GM19324 (cell line): ENCODE data around the gene KCNJ15.

ENCODE experiments used
- ATAC-seq: cut with Tn5 transposase; IDR thresholded peaks from one replicate; pipeline ENCODE4 v1.9.1; 2021; ENCODE audit warnings: mild to moderate bottlenecking, moderate library complexity; ENCODE audit not compliant: unreplicated experiment, low FRiP score

KCNJ15 gene

DNA sequence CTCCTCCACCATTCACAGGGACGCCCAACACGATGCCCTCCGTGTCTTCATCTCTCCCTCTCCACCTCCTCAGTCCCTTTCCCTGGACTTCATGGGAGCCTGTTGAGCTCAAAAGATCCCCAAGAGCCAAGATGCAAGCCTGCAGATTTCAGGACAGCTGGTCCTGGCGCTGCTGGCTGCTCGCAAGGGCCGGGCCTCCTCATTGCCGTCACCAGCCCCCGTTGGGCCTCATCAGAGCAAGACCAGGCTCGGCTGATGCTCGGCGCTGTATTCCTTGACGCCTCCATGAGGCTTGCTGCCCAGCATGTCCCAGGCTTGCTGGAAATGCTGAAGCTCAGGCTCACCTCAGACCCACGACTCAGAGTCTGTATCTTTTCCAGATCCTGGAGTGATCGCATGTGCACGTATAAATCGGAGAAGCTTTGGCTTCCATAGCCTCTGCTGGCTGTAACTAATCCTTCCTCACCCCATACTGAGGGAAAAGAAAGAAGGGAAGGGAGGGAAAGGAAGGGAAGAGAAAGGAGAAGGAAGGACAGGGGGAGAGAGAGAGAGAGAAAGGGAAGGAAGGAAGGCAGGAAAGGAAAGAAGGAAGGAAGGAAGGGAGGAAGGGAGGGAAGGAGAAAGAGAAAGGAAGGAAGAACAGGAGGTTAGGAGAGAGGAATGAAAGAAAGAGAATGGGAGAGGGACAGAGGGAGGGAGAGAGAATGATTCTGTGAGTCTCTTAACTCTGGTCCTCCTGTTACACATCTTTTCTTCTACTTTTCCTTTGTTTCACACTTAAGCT, 94.6 kb downstream of the KCNJ15 start:
- ATAC-seq: no peak

GRCh38 chr21:38351961-38352521, 95.2 kb downstream of the KCNJ15 start:
- ATAC-seq: no peak

- ATAC-seq: no peak
Observed at GRCh38 chr21:38352536-38353219, 95.9 kb downstream of the KCNJ15 start.

- no peak for ATAC-seq
Observed at GRCh38 chr21:38354231-38354630, 97.4 kb downstream of the KCNJ15 start.

GRCh38 chr21:38354746-38355145, 98.0 kb downstream of the KCNJ15 start:
- no peak for ATAC-seq

GRCh38 chr21:38355353-38355752, 98.6 kb downstream of the KCNJ15 start:
- no peak for ATAC-seq

GRCh38 chr21:38355992-38356781, 99.4 kb downstream of the KCNJ15 start:
- no peak for ATAC-seq
